HG03060 (cell line): Measurements from ENCODE around the gene GALNT2.

ENCODE experiments used
- ATAC-seq: cut with Tn5 transposase; IDR thresholded peaks from one replicate; pipeline ENCODE4 v1.9.1; 2021; ENCODE audit warnings: low read depth, moderate number of reproducible peaks; ENCODE audit not compliant: unreplicated experiment

The GALNT2 gene

DNA sequence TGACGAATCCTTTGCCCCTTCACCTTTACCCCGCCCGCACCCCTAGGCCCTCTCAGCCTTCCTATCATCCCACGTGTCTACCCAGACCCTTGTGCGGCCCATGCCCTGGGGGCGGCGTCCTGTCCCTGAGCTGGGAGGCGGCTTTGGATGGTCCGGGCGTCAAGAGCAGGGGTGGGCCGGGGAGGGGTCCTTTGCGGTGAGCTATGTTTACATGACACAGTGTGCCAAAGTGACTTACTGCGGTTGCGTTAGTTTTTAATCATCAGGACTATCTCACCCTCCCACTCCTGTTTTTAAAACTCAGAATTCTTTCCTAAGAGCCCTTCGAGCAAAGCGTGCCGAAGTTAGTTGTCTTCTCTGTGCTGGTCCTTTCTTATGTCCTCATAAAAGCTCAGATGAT is 214.5 kb downstream of the GALNT2 start:
- ATAC-seq: no peak

DNA sequence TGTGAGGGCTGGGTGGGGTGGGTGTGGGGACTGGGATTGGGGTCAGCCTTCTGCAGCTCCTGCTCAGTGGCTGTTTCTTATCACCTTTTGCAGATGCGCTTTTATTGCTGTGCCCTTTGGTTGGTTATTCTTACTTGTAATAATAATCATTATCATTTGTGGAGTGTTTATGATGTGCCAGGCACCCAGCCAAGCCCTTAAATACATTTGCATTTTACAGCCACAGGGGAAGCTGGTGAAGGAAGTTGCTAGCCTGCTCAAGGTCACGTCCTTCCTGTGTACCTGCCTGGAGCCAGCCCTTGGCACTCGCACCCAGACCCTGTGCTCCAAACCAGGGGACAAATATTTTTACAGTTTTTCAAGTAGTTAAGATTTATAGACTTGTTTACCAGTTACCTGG is 215.1 kb downstream of the GALNT2 start:
- peak; percentile 45 for ATAC-seq

DNA sequence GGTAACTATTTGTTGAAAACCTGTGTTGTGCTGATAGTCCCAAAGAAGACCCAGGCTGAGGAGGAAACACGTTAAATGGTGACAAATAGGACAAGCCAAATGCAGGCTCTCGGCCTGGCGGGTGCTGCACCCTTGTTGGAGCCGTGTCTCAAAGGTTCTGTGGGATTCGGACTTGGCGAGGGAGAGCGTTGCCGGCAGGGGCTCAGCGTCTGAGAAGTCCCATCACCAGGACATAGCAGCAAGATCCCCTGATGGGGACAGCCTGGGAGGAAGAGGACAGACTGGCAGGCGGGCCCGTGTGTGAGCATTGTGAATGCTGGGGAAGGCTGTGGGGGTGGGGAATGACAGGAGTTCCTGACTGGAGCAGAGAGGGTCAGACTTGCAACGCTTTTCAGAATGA is 216.6 kb downstream of the GALNT2 start:
- no peak for ATAC-seq

DNA sequence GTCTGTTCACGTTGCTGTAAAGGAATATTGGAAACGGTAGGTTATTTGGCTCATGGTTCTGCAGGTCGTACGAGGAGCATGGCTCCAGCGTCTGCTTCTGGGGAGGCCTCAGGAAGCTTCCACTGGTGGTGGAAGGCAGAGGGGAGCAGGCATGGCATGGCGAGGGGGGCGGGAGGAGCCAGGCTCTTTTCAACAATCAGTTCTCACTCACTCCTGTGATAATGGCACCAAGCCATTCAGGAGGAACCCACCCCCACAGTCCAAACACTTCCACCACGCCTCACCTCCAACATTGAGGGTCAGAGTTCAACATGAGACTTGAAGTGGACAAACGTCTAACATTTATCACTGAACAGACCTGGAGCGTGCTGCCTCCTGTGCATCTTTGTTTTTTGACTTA is 217.9 kb downstream of the GALNT2 start:
- no peak for ATAC-seq

DNA sequence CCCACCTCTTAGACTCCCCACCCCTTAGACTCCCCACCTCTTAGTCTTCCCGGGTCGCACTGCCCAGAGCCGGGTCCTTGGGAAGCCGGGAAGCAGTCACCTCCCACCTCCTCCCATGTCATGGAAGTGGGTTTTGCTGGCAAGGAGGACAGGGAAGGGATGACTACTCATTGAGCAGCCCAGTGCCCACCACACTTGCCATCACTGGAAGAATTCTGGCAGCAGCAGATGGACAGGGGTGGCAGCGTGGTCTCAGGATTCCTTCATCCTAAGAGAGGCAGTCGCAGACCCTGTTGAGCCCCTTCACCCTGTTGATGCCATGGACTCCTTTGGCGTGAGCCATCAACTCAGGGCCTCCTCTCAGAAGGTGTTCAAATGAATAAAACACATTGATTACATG is 218.3 kb downstream of the GALNT2 start:
- no peak for ATAC-seq

DNA sequence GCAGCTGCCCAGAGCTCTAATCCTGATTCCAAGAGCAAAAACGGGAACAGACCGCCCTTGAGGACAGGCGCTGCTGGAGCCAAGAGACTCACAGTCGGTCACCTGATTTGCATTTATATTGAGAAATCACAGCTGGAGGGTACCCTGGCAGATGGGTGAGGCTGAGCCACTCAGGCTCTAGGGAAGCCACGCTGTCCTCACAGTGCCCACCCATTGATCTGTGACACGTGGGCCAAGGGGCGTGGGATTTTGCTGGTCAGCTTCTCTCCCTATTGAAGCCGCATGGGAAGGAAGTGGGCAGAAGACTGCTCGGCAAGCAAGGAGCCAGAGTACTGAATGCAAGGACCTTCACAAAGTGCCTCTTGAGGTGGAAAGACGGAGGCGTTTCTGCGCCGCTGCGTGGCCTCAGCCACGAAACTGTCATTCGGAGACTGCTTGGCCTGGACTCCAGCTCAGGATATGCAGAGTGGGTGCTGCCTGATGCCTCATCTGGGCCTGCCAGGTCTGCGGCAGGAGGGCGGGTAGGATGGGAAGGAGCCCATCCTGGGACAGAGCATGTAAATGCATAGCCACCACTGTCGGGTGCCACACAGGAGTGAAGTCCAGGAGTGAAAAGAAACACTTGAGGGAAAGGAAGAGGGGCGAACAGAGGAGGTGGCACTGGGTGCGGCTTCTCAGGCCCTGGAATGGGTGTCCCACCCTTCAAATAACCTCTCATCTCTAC is 219.3 kb downstream of the GALNT2 start:
- ATAC-seq: no peak

DNA sequence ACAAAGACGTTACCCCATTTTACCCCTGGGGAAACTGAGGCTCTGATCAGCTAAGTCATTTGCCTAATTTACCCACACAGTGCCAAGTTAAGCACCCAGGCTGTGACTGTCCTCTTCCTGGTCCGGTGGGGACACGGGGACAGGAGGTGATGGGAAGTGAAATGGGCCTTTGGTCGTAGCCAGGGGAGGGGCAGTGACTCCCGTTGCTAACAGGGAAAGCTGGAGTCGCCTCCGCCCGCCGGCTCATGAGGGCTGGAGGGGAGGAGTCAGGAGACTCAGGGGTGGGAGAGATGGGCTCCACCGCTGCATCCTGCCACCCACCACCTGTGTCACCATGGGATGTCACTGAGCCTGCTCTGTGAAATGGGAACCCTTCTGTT is 219.8 kb downstream of the GALNT2 start:
- no peak for ATAC-seq

DNA sequence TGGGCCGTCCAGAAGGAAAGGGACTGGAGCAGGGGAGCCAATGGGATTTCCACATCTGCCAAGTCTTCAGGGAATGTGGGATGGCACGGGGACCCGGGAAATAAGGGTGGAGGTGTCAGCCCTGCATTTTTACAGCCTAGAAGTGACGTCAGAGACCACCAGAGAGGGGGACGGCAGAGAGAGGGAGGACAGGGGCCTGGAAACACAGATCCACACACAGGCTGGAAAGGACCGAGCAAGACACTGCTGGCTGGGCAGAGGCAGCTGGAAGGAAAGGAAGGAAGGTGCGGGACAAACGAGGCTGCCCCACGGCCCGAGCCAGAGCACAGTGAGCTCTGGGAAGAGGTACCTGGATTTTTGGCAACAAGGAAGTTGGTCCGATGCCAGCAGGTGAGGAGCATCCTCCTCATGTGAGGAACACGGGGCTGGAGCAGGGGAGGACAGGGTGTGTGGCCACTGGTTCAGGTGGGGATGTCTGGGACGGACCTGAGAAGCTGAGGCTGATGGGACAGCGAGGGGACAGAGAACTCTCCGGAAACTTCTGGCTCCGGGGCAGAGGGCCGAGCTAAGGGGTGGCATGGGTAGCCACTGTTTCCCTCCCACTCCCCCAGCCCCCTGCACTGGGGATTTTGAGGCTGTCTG is 220.8 kb downstream of the GALNT2 start:
- no peak for ATAC-seq

DNA sequence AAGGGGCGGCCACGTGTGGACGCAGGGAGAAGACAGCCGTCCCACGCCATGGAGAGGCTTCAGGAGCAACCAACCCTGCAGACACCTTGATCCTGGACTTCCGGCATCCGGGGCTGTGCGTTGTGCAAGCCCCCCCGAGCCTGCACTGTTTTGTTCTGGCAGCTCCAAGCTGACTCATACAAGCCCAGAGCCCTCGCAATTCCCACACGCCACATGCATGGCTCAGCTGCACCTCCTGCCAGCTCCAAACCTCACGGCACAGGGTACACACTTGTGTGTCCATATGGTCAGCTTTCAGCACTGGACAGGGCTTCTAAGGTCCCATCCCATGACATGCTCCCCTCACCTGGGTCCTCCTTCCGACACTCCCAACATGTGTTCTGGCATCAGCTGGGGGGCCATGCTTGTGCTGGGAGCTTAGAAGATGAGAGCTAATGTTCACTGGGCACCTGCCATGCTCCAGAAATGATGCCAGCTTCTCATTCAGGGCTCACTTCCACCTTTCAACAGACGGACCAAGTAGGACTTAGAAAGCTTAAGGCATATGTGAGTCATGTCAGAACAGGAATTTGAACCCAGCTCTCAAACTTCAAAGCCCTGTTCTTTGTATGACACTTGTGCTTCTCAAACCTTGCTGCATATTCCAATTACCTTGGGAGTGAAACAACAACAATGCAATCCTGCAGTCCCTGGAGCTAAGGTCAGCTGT is 221.8 kb downstream of the GALNT2 start:
- ATAC-seq: no peak

DNA sequence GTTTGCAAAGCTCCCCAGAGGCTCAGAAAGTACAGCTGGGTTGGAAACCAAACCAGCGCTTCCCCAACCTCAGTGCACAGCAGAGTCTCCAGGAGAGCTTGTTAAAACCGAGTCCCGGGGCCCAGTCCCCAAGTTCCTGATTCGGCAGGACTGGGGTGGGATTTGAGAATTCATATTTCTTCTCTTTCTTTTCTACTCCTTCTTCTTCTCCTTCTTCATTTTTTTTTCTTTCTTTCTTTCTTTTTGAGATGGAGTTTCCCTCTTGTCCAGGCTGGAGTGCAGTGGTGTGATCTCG is 222.3 kb downstream of the GALNT2 start:
- no peak for ATAC-seq

DNA sequence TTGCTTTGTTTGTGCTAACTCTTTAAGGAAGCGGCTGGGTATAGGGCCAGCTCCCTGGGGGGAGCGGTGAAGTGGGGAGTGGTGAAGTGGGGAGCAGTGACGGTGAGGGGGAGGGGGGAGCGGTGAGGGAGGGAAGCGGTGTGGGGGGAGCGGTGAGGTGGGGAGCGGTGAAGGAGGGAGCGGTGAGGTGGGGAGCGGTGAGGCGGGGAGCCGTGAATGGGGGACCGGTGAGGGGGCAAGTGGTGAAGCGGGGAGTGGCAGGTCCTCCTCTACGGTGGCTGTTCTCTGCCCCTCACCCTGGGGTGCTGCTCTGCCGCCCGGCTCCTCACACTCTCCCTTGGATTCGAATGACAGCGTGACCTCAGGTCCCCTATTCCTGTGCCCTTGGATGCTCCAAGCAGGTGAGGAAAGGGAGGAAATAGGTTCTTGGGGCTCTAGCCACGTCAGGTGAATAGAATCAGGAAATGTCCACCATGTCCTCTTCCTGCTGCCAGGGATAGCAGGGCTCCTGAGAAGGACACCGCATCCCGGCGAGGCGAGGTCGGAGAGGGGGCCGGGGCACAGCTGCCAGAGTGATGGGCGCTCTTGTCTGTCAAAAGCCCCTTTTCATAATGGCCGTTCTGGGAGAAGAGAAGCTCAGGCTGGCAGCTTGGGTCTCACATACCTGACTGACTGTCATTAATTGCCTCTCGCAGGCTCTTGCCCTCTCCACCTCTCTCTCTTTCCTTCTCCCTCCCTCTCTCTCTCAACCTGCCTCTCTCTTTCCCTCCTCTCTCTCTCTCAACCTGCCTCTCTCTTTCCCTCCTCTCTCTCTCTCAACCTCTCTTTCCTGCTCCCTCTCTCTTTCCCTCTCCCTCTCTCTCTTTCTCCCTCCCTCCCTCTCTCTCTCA is 224.9 kb downstream of the GALNT2 start:
- ATAC-seq: no peak

DNA sequence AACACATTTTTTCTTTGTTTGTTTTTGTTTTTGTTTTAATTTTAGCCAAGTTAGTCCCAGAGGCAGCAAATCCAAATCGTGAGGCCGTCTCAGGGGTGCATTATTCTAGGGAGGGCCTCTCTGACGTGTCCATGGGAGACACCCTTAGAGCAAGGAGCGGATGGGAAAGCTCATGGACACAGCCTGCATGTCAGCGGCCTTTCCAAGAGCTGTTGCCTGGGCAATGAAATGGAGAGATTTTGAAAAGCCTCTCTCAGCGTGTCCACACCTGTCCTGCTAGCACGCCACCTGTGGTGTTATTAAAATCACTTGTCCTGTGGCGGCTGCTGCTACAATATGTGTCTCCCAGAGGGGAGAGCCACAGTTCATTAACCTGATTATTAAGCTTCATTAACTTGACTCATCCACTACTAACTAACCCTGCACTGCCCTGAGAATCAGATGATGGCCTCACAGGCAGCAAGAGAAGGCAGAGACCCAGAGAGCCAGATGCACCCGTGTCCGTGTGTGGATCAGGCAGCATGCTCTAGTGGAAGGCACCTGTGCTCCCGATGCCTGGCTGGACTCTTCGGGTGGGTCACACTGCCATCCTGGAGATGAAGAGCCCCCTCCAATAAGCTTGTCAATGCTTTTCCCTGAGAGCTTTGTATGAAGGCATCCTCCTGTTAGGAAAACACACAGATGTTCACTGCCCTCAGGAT is 225.8 kb downstream of the GALNT2 start:
- ATAC-seq: no peak

DNA sequence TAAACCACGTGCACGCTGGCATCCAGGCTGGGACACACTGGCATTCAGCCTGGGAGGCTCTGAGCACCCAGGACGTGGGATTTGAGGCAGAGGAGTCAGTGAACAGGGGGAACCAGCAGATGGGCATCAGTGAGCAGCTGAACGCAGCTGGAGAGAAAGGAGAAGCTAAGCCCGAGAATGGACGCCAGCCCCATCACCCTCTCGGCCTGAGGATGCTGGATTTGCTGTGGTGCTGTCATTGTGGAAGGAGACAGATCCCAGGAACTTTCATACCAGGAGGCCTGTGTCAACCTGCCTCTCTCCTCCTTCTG is 226.3 kb downstream of the GALNT2 start:
- ATAC-seq: no peak

DNA sequence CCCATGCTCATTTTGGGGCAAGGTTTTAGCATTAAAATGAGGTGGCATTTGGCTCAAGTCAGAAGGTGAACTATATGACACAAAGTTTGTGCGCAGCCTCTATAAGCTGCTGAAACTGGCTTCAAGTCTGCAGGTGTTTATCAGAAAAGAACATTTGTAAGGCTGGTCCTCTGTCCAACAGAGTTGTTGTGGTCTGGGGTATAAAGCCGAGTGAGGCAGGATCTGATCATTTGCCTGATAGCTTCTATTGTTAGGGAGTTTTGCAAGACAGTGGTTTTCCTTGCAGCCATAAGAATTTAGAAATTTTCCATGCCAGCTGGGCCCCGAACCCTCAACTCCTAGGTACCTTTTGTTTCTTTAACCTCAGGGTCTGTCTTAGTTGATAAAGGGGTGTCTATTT is 228.3 kb downstream of the GALNT2 start:
- no peak for ATAC-seq

DNA sequence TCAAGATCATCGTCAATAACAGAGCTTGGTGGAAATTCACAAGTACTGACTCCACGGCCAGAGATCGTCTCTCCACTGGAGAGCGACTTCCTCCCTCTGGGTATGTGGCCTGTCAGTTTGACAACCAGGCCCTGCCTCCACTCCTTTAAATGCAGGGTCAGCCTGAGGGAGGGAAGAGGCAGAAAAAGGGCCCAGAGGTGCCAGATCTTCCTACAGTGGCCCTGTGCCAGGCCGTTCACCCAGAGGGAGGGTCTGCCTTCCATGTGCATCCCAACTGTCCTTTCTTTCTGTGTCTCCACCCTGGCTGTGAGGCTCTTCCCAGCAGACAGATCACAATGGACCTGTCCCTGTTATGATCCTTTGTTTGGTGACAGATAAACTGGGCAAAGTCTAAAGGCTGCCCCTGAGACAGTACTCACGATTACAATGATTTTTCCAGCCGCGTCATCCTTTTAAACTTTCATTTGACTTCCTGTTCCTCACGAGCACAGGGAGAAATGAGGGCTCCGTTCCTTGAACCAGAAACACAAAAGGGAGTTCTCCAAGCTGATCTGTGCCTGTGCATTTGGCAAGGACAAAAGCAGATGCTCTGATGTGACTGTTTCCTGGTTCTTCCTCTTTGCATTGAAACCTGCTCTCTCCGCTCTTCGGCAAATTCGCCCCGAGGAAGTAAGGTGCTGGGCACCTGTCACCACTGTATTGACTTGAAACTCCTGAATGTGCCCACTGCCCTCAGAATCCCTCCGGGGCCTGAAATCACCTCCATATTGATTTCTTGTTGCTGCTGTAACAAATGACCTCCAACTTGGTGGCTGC is 232.4 kb downstream of the GALNT2 start:
- ATAC-seq: no peak

DNA sequence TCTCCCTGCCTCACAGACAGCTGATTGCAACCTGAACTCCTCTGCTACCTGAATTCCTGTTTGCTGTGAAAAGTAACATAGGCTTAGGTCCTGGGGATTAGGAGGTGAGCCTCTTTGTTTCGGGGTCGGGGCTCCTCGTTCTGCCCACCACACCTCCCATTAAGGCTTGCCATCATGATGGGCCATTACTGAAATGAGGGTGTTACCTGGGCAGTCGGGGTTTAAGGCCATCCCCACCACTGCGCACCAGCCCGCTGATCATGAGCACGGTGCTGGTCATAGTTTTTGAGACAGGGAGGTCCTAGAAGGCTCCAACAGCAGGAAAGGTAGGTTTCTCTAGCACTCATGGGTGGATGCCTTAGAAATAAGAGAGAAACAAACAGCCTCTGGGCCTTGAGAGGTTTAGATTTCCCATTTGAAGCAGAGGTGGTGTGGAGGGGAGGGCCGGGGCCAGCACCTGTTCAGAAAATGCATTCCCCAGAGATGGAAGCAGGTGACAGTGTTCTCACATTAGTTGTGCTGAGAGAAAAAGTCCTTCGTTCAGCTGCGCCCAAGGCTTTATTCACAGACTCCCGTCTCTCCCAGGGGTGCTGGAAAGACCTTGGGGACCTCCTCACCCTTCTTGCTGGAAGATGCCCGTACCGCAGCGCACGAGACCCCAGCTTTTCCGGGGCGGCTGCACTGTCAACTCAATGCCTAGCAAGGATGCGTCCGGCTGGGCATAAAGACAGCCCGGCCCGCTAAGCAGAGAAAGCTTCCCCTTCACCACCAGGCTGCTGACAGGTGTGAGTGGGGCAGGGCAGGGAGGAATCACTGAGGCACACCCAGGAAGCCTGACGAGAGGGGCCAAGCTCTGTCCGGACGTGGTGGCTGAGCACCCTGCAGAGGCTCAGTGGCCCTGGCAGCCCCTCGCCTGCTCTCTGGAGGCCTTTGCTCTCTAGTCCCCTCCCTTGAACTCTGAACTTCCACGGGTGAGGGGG is 233.6 kb downstream of the GALNT2 start:
- ATAC-seq: no peak

DNA sequence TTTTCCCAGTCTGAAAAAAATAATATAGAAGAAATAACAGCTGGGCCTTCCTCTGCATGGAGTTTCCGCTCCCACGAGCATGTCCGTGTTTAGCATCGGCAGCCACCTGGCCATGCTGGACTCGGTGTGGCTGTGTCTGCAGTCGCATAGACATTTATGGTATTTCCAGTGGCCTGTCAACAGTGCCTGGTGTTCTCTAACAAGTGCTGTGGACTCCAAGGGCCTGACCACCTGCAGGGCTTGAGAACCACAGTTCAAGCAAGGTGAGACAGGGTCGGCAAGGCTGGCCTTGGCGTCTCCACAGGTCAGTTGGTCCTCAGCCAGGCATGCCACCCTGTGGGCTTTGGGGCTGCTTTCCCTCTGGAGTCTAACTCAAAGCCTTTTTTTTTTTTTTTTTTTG is 234.3 kb downstream of the GALNT2 start:
- ATAC-seq: no peak

DNA sequence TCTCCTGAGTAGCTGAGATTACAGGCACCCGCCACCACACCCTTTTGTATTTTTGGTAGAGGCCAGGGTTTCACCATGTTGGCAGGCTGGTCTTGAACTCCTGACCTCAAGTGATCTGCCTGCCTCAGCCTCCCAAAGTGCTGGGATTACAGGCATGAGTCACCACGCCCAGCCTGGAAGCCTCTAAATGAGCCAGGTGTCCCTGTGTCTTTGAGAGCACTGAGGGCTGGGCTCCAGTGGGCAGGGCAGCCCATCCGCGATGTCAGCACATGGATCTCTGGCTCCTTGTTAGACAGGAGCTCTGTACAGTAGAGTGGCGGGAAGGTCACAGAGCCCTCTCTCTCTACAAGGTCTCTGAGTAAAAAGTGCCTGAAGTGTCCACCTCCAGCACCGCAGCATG is 234.8 kb downstream of the GALNT2 start:
- no peak for ATAC-seq

DNA sequence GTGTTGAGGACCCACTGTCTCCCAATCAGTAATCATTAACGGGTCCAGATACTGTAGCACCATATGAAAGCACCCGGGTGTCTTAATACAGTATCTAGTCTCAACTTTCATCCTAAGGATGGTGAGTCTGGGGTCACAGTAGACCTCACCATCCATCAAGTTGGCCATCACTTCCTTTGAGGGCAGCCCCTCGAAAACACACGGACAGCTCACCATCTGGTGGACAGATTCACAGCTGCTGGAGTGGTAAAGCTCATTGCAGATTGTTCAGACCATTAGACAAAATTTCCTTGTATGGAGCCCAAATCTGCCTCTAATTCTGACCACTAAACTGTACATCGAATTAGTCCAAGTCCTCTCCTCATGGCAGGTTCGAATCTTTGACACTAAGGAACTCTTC is 236.0 kb downstream of the GALNT2 start:
- no peak for ATAC-seq
